Body of pancreas (tissue), 4 donors: Measurements from ENCODE around the gene CELSR3.

Experiments
- POLR2A ChIP-seq, 3 donors: fragments of 450-650 bp; IDR thresholded peaks; one replicate each; pipeline ENCODE4 v1.6.1; 2016; ENCODE audit warnings: antibody characterized with exemption in 3 of 3, mild to moderate bottlenecking in 2 of 3
- TF ChIP-seq, protein P1 (sequence below), 7 experiments: fragments of 450-650 bp in 4 of 7; fragments of 200-600 bp in 3 of 7; sonication (generic) in 3 of 7; IDR thresholded peaks; one replicate each; pipeline ENCODE4 v1.5.1; 2016 to 2019; ENCODE audit warnings: antibody characterized with exemption in 7 of 7

DNA sequence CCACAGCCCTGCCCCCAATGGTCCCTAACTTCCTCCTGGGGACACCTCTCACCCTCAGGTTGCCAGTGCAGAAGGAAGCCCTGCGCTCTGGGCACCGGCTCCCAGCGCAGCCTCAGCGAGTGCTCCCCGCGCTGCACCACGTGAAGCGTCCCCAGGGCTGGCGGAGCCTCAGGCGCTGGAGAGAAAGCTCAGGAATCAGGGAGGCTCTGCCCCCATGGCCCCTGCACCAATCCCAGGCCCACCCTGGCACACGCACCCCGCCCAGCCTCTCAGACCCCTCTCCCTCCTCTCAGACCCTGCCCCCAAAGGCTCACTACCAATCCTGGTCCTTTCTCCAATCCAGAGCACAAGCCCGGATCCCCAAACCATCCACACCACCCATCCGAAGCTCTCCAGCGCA lies 74.5 kb downstream of the CELSR3 start:
- TF ChIP-seq, protein P1, sequence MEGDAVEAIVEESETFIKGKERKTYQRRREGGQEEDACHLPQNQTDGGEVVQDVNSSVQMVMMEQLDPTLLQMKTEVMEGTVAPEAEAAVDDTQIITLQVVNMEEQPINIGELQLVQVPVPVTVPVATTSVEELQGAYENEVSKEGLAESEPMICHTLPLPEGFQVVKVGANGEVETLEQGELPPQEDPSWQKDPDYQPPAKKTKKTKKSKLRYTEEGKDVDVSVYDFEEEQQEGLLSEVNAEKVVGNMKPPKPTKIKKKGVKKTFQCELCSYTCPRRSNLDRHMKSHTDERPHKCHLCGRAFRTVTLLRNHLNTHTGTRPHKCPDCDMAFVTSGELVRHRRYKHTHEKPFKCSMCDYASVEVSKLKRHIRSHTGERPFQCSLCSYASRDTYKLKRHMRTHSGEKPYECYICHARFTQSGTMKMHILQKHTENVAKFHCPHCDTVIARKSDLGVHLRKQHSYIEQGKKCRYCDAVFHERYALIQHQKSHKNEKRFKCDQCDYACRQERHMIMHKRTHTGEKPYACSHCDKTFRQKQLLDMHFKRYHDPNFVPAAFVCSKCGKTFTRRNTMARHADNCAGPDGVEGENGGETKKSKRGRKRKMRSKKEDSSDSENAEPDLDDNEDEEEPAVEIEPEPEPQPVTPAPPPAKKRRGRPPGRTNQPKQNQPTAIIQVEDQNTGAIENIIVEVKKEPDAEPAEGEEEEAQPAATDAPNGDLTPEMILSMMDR (IDR thresholded peaks at IDR 0.05): no peak
- TF ChIP-seq POLR2A (IDR thresholded peaks at IDR 0.05): no peak
